Measurements from ENCODE around the gene SLC11A1. TPM values are rescaled to one million over a fixed set of nuclear protein-coding genes. Genes with fewer than 3 reads are reported as not detected.

The SLC11A1 gene
- total RNA-seq, 2 donors from 2014 or later: 8.5 to 16.1 TPM

Small RNAs within 50 kb of the gene (microRNA-seq; reads per million reads assigned to microRNA genes)
- gene MIR26B: 69,784 to 72,651 reads per million in 2 donors
- gene MIR6810: 0 to 0.54 reads per million in 2 donors

Other genes starting within 250 kb of the SLC11A1 start
- gene CXCR1, start 215.3 kb upstream of the SLC11A1 start, total RNA-seq: under 1 TPM; 0.58 to 0.97 TPM
- gene ARPC2, start 165.1 kb upstream of the SLC11A1 start, total RNA-seq: 100 to 1,000 TPM; 144 to 167 TPM
- 1 to 10 TPM; 5.7 to 6.6 TPM for gene GPBAR1, start 121.3 kb upstream of the SLC11A1 start, total RNA-seq
- gene AAMP, start 112.1 kb upstream of the SLC11A1 start, total RNA-seq: 10 to 100 TPM; 49.0 to 52.5 TPM
- gene PNKD, start 111.8 kb upstream of the SLC11A1 start, total RNA-seq: 10 to 100 TPM; 62.4 to 68.5 TPM
- 100 to 1,000 TPM; 156 to 166 TPM for gene TMBIM1, start 89.8 kb upstream of the SLC11A1 start, total RNA-seq
- not detected for gene CATIP, start 25.4 kb upstream of the SLC11A1 start, total RNA-seq
- 100 to 1,000 TPM; 101 to 106 TPM for gene CTDSP1, start 17.6 kb downstream of the SLC11A1 start, total RNA-seq
- gene VIL1, start 36.9 kb downstream of the SLC11A1 start, total RNA-seq: not detected
- gene USP37, start 186.1 kb downstream of the SLC11A1 start, total RNA-seq: 1 to 10 TPM; 5.6 to 9.4 TPM
- gene CNOT9, start 186.6 kb downstream of the SLC11A1 start, total RNA-seq: 10 to 100 TPM; 16.3 to 23.8 TPM
- 1 to 10 TPM in 1 of 2 donors, under 1 TPM in 1; 0.73 to 3.0 TPM for gene PLCD4, start 225.6 kb downstream of the SLC11A1 start, total RNA-seq

Data from left cardiac atrium (tissue), 2 donors.